DOHH2 (cell line): ENCODE measurements around the gene ABCC8.

ENCODE experiments used
- CTCF ChIP-seq: fragments of 200-600 bp; sonication (generic); IDR thresholded peaks from one replicate; pipeline ENCODE4 v1.5.1; 2014; ENCODE audit warnings: antibody characterized with exemption, mild to moderate bottlenecking, low read depth, low read length; ENCODE audit not compliant: poor library complexity, severe bottlenecking
- EZH2phosphoT487 ChIP-seq: fragments of 200-600 bp; sonication (generic); IDR thresholded peaks from 2 replicates; pipeline ENCODE4 v1.6.1; 2017; ENCODE audit warnings: borderline replicate concordance, mild to moderate bottlenecking, antibody characterized with exemption, low read length, moderate library complexity, mixed read lengths

GRCh38 chr11:17477084-17477333 lies 364 bp upstream of the ABCC8 start:
- TF ChIP-seq CTCF (no peak), EZH2phosphoT487 (no peak)
